ENCODE data around the gene NKD1. TPM values are rescaled to one million over a fixed set of nuclear protein-coding genes. Genes with fewer than 3 reads are reported as not detected.

Gene NKD1
- total and polyA plus RNA-seq, 2 of the 8 experiments (the other 6 are each of a cell fraction or from before 2014, with no cell fraction given), result 0.70 to 4.5 TPM

- TF ChIP-seq EZH2 (IDR thresholded peaks at IDR 0.05; ENCODE audit: low read depth, low read length, severe bottlenecking) (no peak), BACH1 (IDR thresholded peaks at IDR 0.05; ENCODE audit: low read length) (no peak), JUND (IDR thresholded peaks at IDR 0.05; ENCODE audit: low read length) (no peak), CTBP2 (IDR thresholded peaks at IDR 0.05; ENCODE audit: borderline replicate concordance, insufficient read depth, insufficient read length, low read length) (no peak), HDAC6 (IDR thresholded peaks at IDR 0.05; ENCODE audit: low read depth, low read length) (no peak)
Measured at GRCh38 chr16:50592996-50593395, 44.8 kb downstream of the NKD1 start (continued).

All from H1 (cell line).